ENCODE measurements around the gene EBF3. TPM values are rescaled to one million over a fixed set of nuclear protein-coding genes. Genes with fewer than 3 reads are reported as not detected.

EBF3 gene
- total RNA-seq, 1 experiment from 2014 or later, result 0.12 TPM

DNA sequence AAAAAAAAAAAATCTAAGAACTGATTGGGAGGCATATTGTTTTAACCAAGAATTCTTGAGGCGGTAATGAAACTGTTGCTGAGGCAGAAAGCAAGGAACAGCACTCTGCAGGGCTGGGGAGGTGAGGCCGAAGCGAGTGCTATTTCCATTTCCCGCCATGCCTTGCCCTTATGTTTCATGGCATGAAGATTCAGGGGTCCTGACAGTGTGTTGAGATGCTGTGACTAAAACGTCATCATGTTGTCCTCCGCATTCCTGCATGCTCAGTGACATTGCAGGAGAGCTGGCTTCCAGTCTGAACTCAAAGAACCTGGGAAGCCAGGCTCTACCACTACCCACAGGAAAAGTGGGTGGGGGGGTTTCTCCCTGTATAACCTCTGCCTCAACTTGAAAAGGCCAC is 85.2 kb downstream of the EBF3 start:
- Histone ChIP-seq H3K4me1 (ENCODE audit: control insufficient read depth in 1 of 2, insufficient read depth in 2 of 2, low read length in 2 of 2) (no peaks in the 10 kb centered on the region), H3K27me3 (ENCODE audit: insufficient read depth, low read length) (0 out of 2 replicates have a peak, but pooled peaks cover 4% of the 10 kb centered on the region), H2AFZ (ENCODE audit: low read depth, low read length, poor library complexity, severe bottlenecking) (no peak overlapping the region), H3K9me2 (ENCODE audit: insufficient read depth) (no peaks in the 10 kb centered on the region), H4K20me1 (ENCODE audit: insufficient read depth) (no peaks in the 10 kb centered on the region), H3K4me3 (replicated peaks in 1 of 2; ENCODE audit: low read depth in 1 of 2, low read length in 2 of 2) (no peak overlapping the region), H3K36me3 (ENCODE audit: control insufficient read depth in 1 of 2, insufficient read depth in 2 of 2, low read length in 2 of 2) (no peaks in the 10 kb centered on the region), H3K9ac (ENCODE audit: low read length) (no peak overlapping the region), H3K79me2 (ENCODE audit: insufficient read depth, low read length) (no peaks in the 10 kb centered on the region), H3K27ac (ENCODE audit: low read depth, low read length) (no peak overlapping the region), H3K9me3 (ENCODE audit: control insufficient read depth in 1 of 2, insufficient read depth in 1 of 2, low read depth in 1 of 2, low read length in 2 of 2) (no peaks in the 10 kb centered on the region), H3K4me2 (ENCODE audit: low read length) (no peak overlapping the region)
- no peak for DNase-seq (ENCODE audit: low read depth, low spot score)
- no TSS peak for BruUV-seq (replicated peaks)
- POLR2A ChIA-PET, result no interaction called here
- intact Hi-C loops (cut with micrococcal nuclease), result loop anchor here (10.0 kb wide), 1 partner anchor 96 kb away; no protein-coding TSS in a partner anchor
- no peak for ATAC-seq
- RAD21 ChIA-PET (ENCODE audit: low non-redundant PET in 1 of 2, low total read pairs in 2 of 2, uncharacterized antibody in 2 of 2, unreplicated experiment in 2 of 2), result no interaction called here
- no peak for TF ChIP-seq CTCF (IDR thresholded peaks at IDR 0.05 in 2 of 3, conservative IDR thresholded peaks at IDR 0.05 in 1 of 3; ENCODE audit: borderline replicate concordance in 1 of 3, insufficient read depth in 1 of 3, low read depth in 2 of 3, low read length in 2 of 3)
- no peak for TF ChIP-seq RAD21 (IDR thresholded peaks at IDR 0.05; ENCODE audit: low read depth)
- TF ChIP-seq FOSL1 (IDR thresholded peaks at IDR 0.05; ENCODE audit: low read depth), result no peak
- TF ChIP-seq, protein P1, sequence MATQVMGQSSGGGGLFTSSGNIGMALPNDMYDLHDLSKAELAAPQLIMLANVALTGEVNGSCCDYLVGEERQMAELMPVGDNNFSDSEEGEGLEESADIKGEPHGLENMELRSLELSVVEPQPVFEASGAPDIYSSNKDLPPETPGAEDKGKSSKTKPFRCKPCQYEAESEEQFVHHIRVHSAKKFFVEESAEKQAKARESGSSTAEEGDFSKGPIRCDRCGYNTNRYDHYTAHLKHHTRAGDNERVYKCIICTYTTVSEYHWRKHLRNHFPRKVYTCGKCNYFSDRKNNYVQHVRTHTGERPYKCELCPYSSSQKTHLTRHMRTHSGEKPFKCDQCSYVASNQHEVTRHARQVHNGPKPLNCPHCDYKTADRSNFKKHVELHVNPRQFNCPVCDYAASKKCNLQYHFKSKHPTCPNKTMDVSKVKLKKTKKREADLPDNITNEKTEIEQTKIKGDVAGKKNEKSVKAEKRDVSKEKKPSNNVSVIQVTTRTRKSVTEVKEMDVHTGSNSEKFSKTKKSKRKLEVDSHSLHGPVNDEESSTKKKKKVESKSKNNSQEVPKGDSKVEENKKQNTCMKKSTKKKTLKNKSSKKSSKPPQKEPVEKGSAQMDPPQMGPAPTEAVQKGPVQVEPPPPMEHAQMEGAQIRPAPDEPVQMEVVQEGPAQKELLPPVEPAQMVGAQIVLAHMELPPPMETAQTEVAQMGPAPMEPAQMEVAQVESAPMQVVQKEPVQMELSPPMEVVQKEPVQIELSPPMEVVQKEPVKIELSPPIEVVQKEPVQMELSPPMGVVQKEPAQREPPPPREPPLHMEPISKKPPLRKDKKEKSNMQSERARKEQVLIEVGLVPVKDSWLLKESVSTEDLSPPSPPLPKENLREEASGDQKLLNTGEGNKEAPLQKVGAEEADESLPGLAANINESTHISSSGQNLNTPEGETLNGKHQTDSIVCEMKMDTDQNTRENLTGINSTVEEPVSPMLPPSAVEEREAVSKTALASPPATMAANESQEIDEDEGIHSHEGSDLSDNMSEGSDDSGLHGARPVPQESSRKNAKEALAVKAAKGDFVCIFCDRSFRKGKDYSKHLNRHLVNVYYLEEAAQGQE (IDR thresholded peaks at IDR 0.05; ENCODE audit: low read depth), result no peak
- no peak for TF ChIP-seq YY1 (IDR thresholded peaks at IDR 0.05; ENCODE audit: extremely low read depth, insufficient replicate concordance, low read depth, low read length)
- TF ChIP-seq CBX3 (IDR thresholded peaks at IDR 0.05; ENCODE audit: low read depth), result no peak
- no peak for TF ChIP-seq EZH2phosphoT487 (IDR thresholded peaks at IDR 0.05; ENCODE audit: borderline replicate concordance)
- no peak for TF ChIP-seq TCF7L2 (IDR thresholded peaks at IDR 0.05; ENCODE audit: borderline replicate concordance, extremely low read depth, insufficient read depth, insufficient read length)
- TF ChIP-seq JUND (IDR thresholded peaks at IDR 0.05), result no peak
- no peak for TF ChIP-seq ELF1 (IDR thresholded peaks at IDR 0.05; ENCODE audit: borderline replicate concordance, low read depth)
- no peak for TF ChIP-seq ZBTB33 (IDR thresholded peaks at IDR 0.05; ENCODE audit: extremely low read depth, insufficient replicate concordance, low read length)
- TF ChIP-seq, protein P2, sequence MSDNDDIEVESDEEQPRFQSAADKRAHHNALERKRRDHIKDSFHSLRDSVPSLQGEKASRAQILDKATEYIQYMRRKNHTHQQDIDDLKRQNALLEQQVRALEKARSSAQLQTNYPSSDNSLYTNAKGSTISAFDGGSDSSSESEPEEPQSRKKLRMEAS (IDR thresholded peaks at IDR 0.05), result no peak
- TF ChIP-seq EGR1 (IDR thresholded peaks at IDR 0.05; ENCODE audit: low read depth), result no peak
- TF ChIP-seq POLR2AphosphoS5 (IDR thresholded peaks at IDR 0.05; ENCODE audit: low read depth, low read length), result no peak
- TF ChIP-seq ZNF274 (IDR thresholded peaks at IDR 0.05; ENCODE audit: low read depth, low read length), result no peak
- TF ChIP-seq, protein P3, sequence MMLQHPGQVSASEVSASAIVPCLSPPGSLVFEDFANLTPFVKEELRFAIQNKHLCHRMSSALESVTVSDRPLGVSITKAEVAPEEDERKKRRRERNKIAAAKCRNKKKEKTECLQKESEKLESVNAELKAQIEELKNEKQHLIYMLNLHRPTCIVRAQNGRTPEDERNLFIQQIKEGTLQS (IDR thresholded peaks at IDR 0.05), result no peak
- TF ChIP-seq EZH2 (IDR thresholded peaks at IDR 0.05), result no peak
- no peak for TF ChIP-seq SRF (IDR thresholded peaks at IDR 0.05; ENCODE audit: low read depth)
- TF ChIP-seq SP1 (IDR thresholded peaks at IDR 0.05; ENCODE audit: low read depth), result no peak
- no peak for TF ChIP-seq ZFX (IDR thresholded peaks at IDR 0.05)
- CTCF ChIA-PET, result no interaction called here

All from HCT116 (cell line).